Muscle layer of duodenum (tissue), 2 donors: ENCODE data around the gene SULT1B1.

ENCODE experiments used
- H3K27ac ChIP-seq: one replicate; pipeline ENCODE4 v1.7.0; 2013; ENCODE audit warnings: mild to moderate bottlenecking, low read length
- H3K27me3 ChIP-seq: one replicate; pipeline ENCODE4 v1.7.0; 2013; ENCODE audit warnings: low read depth, mild to moderate bottlenecking, control low read depth, low read length
- H3K36me3 ChIP-seq, 2 donors: one replicate each; pipeline ENCODE4 v1.7.0; 2013; ENCODE audit warnings: low read length in 2 of 2, control low read depth in 1 of 2, mild to moderate bottlenecking in 1 of 2; ENCODE audit not compliant: insufficient read depth in 2 of 2, control insufficient read depth in 1 of 2
- H3K4me1 ChIP-seq, 2 donors: one replicate each; pipeline ENCODE4 v1.7.0; 2013; ENCODE audit warnings: low read length in 2 of 2, mild to moderate bottlenecking in 2 of 2, control low read depth in 1 of 2, moderate library complexity in 1 of 2; ENCODE audit not compliant: insufficient read depth in 2 of 2, control insufficient read depth in 1 of 2
- H3K4me3 ChIP-seq, 2 donors: one replicate each; pipeline ENCODE4 v1.7.0; 2013; ENCODE audit warnings: low read length in 2 of 2, low read depth in 1 of 2, mild to moderate bottlenecking in 1 of 2
- H3K9me3 ChIP-seq, 2 donors: one replicate each; pipeline ENCODE4 v1.7.0; 2013; ENCODE audit warnings: low read length in 2 of 2, control low read depth in 1 of 2, mild to moderate bottlenecking in 1 of 2; ENCODE audit not compliant: control insufficient read depth in 1 of 2
- donor health status: healthy.

SULT1B1 gene

GRCh38 chr4:69689599-69689998, 70.8 kb downstream of the SULT1B1 start:
- H3K4me3 ChIP-seq, result no peak overlapping the region
- H3K27ac ChIP-seq, result no peak overlapping the region
- H3K9me3 ChIP-seq, result no peaks in the 10 kb centered on the region
- no peaks in the 10 kb centered on the region for H3K27me3 ChIP-seq
- H3K36me3 ChIP-seq, result no peaks in the 10 kb centered on the region
- no peaks in the 10 kb centered on the region for H3K4me1 ChIP-seq

GRCh38 chr4:69684804-69685203, 75.6 kb downstream of the SULT1B1 start:
- Histone ChIP-seq H3K9me3 (no peaks in the 10 kb centered on the region), H3K36me3 (no peaks in the 10 kb centered on the region)

More at GRCh38 chr4:69684804-69685203, 75.6 kb downstream of the SULT1B1 start:
- Histone ChIP-seq H3K27ac (no peak overlapping the region), H3K4me1 (no peaks in the 10 kb centered on the region), H3K4me3 (no peak overlapping the region), H3K27me3 (no peaks in the 10 kb centered on the region)
